GM12865 (cell line): ENCODE results near the gene MGP.
A peak's percentile ranks its signal among the peaks of the same experiment; 100 is the strongest.

Source experiments
- DNase-seq: peaks from one replicate; pipeline ENCODE4 v3.0.0; 2010; ENCODE audit warnings: low read depth
- H3K4me3 ChIP-seq: 2 replicates; pipeline ENCODE4 v1.5.1; 2011; ENCODE audit warnings: mild to moderate bottlenecking, low read depth, low read length, control low read depth
- TF ChIP-seq, protein P1 (sequence below): IDR thresholded peaks from 2 replicates; pipeline ENCODE4 v1.5.1; 2011; ENCODE audit warnings: low read length, control low read depth, low read depth, inconsistent platforms; ENCODE audit not compliant: insufficient read depth; ENCODE audit errors: missing control alignments

Gene MGP

GRCh38 chr12:14896521-14897169 lies 11.0 kb upstream of the MGP start:
- DNase-seq = no peak
- TF ChIP-seq, protein P1, sequence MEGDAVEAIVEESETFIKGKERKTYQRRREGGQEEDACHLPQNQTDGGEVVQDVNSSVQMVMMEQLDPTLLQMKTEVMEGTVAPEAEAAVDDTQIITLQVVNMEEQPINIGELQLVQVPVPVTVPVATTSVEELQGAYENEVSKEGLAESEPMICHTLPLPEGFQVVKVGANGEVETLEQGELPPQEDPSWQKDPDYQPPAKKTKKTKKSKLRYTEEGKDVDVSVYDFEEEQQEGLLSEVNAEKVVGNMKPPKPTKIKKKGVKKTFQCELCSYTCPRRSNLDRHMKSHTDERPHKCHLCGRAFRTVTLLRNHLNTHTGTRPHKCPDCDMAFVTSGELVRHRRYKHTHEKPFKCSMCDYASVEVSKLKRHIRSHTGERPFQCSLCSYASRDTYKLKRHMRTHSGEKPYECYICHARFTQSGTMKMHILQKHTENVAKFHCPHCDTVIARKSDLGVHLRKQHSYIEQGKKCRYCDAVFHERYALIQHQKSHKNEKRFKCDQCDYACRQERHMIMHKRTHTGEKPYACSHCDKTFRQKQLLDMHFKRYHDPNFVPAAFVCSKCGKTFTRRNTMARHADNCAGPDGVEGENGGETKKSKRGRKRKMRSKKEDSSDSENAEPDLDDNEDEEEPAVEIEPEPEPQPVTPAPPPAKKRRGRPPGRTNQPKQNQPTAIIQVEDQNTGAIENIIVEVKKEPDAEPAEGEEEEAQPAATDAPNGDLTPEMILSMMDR = no peak
- no peak overlapping the region for H3K4me3 ChIP-seq

DNA sequence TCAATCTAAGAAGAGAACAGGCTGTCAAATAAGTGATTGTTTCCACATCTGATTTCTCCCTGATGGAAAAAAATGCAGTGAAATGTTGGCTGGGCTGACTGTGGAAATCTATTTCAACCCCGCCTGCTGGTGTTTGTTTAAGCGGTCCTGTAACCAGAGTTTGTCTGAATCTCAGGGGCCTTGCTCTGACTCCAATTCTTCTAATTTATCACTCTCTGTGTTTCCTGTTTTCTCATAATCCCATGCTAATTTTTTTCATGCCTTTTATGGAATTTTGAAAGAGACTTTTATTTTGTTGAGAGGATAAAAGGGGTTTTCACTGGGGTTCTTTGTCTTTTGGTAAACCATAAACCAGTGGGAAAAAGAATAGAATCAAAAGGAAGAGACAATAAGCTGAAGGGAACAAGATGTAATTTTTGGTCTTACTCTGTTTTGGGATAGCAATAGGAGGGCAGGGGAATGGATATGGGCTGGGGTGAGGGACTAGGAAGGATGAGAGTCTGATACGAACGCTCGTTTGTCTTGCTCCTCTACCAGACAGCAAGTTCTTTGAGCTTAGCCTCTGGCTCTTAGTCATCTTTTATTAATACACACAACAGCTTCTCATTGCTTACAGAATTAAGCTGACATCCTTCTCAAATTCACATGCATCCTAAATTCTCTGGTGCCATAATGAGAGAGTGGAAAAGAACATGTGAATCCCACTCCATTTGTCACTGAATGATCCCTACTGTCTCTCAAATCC lies 8.0 kb upstream of the MGP start:
- TF ChIP-seq, protein P1 = no peak
- DNase-seq = no peak

GRCh38 chr12:14892726-14893505 lies 7.3 kb upstream of the MGP start:
- DNase-seq = peak; percentile 22
- H3K4me3 ChIP-seq = no peak overlapping the region

More for the DNA sequence above, 8.0 kb upstream of the MGP start:
- no peak overlapping the region for H3K4me3 ChIP-seq

GRCh38 chr12:14890701-14891100 lies 5.0 kb upstream of the MGP start:
- H3K4me3 ChIP-seq = no peak overlapping the region
- TF ChIP-seq, protein P1 = no peak
- DNase-seq = no peak

More at GRCh38 chr12:14892726-14893505, 7.3 kb upstream of the MGP start:
- TF ChIP-seq, protein P1 = no peak

DNA sequence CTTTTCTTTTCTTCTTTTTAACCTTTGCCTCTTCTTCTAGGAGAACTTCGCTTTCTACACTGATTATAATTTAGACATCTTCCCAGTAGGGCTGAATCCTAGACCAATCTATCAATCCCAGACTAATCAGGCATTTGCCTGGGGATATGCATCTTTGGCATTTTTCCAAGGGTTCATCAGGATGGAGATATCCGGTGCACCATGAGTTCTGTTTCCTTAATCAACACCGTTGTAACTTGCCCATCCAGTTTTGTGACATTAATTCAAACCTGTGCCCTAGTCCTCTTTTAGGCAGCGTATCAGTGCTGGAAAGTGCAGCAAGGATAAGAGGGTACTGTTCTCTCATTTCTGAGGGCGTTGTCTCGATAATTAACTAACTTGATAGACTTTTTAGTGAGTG lies 617 bp upstream of the MGP start:
- TF ChIP-seq, protein P1 = no peak
- no peak for DNase-seq
- no peak overlapping the region for H3K4me3 ChIP-seq

DNA sequence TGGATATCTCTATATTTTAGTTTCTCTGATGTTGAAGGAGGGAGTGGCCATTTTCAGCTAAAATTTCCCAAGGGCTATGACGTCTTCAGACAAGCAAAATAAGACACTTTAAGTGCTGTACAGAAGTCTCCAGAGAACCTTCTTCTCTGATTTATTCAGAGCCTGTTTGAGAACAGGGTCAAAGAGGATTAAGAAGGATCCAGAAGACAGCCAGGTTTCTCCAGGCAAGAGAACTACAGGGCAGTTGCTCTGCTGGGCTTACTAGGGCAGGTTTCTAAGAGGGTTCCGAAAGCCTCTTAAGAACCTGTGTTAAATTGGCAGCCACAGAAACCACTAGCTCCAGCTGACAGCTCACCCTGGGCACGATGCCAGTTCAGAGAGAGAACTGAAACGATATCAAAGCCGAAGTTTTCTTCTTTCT lies 1.2 kb downstream of the MGP start:
- DNase-seq = peak; percentile 93
- TF ChIP-seq, protein P1 = no peak
- no peak overlapping the region for H3K4me3 ChIP-seq
